OCI-LY1 (cell line): ENCODE data around the gene TRIM67.

ENCODE experiments used
- H2AFZ ChIP-seq: fragments of 200-600 bp; sonication (generic), shearing (Covaris generic); 2 replicates; pipeline ENCODE4 v1.6.0; 2014; ENCODE audit warnings: antibody characterized with exemption, mild to moderate bottlenecking, low read length
- H3F3A ChIP-seq: fragments of 200-600 bp; sonication (generic), shearing (Covaris generic); 2 replicates; pipeline ENCODE4 v1.6.0; 2014; ENCODE audit warnings: mild to moderate bottlenecking, antibody characterized with exemption, low read length, moderate library complexity; ENCODE audit not compliant: insufficient read depth
- H3K27ac ChIP-seq: fragments of 200-600 bp; sonication (generic); 2 replicates; pipeline ENCODE4 v1.5.1; 2014; ENCODE audit warnings: low read length, mixed run types, mild to moderate bottlenecking, low read depth; ENCODE audit not compliant: poor library complexity, severe bottlenecking
- H3K27me3 ChIP-seq: fragments of 200-600 bp; sonication (generic); 2 replicates; pipeline ENCODE4 v1.6.0; 2014; ENCODE audit warnings: antibody characterized with exemption, mild to moderate bottlenecking, low read length, moderate library complexity; ENCODE audit not compliant: insufficient read depth
- H3K36me3 ChIP-seq: fragments of 200-600 bp; sonication (generic); 2 replicates; pipeline ENCODE4 v1.6.1; 2014; ENCODE audit warnings: mild to moderate bottlenecking, antibody characterized with exemption, low read length, moderate library complexity, mixed read lengths; ENCODE audit not compliant: insufficient read depth
- H3K4me1 ChIP-seq: fragments of 200-600 bp; sonication (generic); 2 replicates; pipeline ENCODE4 v1.5.1; 2014; ENCODE audit warnings: mild to moderate bottlenecking, low read length, moderate library complexity; ENCODE audit not compliant: insufficient read depth, severe bottlenecking
- H3K4me2 ChIP-seq: fragments of 200-600 bp; sonication (generic), shearing (Covaris generic); 2 replicates; pipeline ENCODE4 v1.6.1; 2014; ENCODE audit warnings: low read length
- H3K4me3 ChIP-seq: fragments of 200-600 bp; sonication (generic); 2 replicates; pipeline ENCODE4 v1.5.1; 2014; ENCODE audit warnings: low read length, low read depth, mild to moderate bottlenecking, mixed read lengths; ENCODE audit not compliant: poor library complexity, severe bottlenecking
- H3K79me2 ChIP-seq: fragments of 200-600 bp; shearing (Covaris generic); 2 replicates; pipeline ENCODE4 v1.6.1; 2016; ENCODE audit warnings: mixed run types, low read length, mixed read lengths; ENCODE audit not compliant: insufficient read depth
- H3K9ac ChIP-seq: fragments of 200-600 bp; sonication (generic), shearing (Covaris generic); 2 replicates; pipeline ENCODE4 v1.6.1; 2014; ENCODE audit warnings: mild to moderate bottlenecking, low read length, mixed read lengths
- H3K9me2 ChIP-seq: fragments of 200-600 bp; sonication (generic), shearing (Covaris generic); 2 replicates; pipeline ENCODE4 v1.6.1; 2014; ENCODE audit warnings: low read depth, mild to moderate bottlenecking, low read length, mixed read lengths
- H3K9me3 ChIP-seq: fragments of 200-600 bp; shearing (Covaris generic); 2 replicates; pipeline ENCODE4 v1.6.1; 2014; ENCODE audit warnings: low read length, mixed read lengths
- H4K20me1 ChIP-seq: fragments of 200-600 bp; sonication (generic), shearing (Covaris generic); 2 replicates; pipeline ENCODE4 v1.6.0; 2016; ENCODE audit warnings: mild to moderate bottlenecking, low read length; ENCODE audit not compliant: insufficient read depth
- CTCF ChIP-seq: fragments of 200-600 bp; sonication (generic), shearing (Covaris generic); IDR thresholded peaks from 2 replicates; pipeline ENCODE4 v1.5.1; 2017; ENCODE audit warnings: mild to moderate bottlenecking, antibody characterized with exemption, low read length, moderate library complexity, mixed read lengths
- EZH2 ChIP-seq: fragments of 200-600 bp; sonication (generic), shearing (Covaris generic); IDR thresholded peaks from 2 replicates; pipeline ENCODE4 v1.8.0; 2017; ENCODE audit warnings: borderline replicate concordance, mixed run types, mild to moderate bottlenecking, antibody characterized with exemption, low read length, moderate library complexity, mixed read lengths

The TRIM67 gene

GRCh38 chr1:231159202-231159962 lies 2.5 kb upstream of the TRIM67 start:
- Histone ChIP-seq H3K36me3 (no peaks in the 10 kb centered on the region; the same call in 1 of the 2 replicates), H3K9me3 (no peaks in the 10 kb centered on the region), H3K9ac (no peak overlapping the region), H4K20me1 (no peaks in the 10 kb centered on the region), H3K4me2 (no peak overlapping the region), H3K27me3 (no peaks in the 10 kb centered on the region), H3F3A (no peaks in the 10 kb centered on the region), H3K79me2 (no peaks in the 10 kb centered on the region), H3K9me2 (no peaks in the 10 kb centered on the region), H2AFZ (no peak overlapping the region), H3K27ac (no peak overlapping the region), H3K4me1 (no peaks in the 10 kb centered on the region), H3K4me3 (no peak overlapping the region)
- no peak for TF ChIP-seq CTCF
- TF ChIP-seq EZH2: no peak

GRCh38 chr1:231159963-231160761 lies 1.7 kb upstream of the TRIM67 start:
- no peaks in the 10 kb centered on the region for H3F3A ChIP-seq
- H3K4me3 ChIP-seq: no peak overlapping the region
- no peaks in the 10 kb centered on the region for H4K20me1 ChIP-seq
- no peak overlapping the region for H2AFZ ChIP-seq
- H3K9me3 ChIP-seq: no peaks in the 10 kb centered on the region
- no peaks in the 10 kb centered on the region for H3K9me2 ChIP-seq
- H3K4me1 ChIP-seq: no peaks in the 10 kb centered on the region
- H3K9ac ChIP-seq: no peak overlapping the region
- TF ChIP-seq CTCF (no peak), EZH2 (no peak)
- no peaks in the 10 kb centered on the region for H3K27me3 ChIP-seq
- no peak overlapping the region for H3K4me2 ChIP-seq
- H3K27ac ChIP-seq: no peak overlapping the region
- no peaks in the 10 kb centered on the region; the same call in 1 of the 2 replicates for H3K36me3 ChIP-seq
- no peaks in the 10 kb centered on the region for H3K79me2 ChIP-seq

- Histone ChIP-seq H3K4me1 (no peaks in the 10 kb centered on the region), H3K36me3 (no peaks in the 10 kb centered on the region; the same call in 1 of the 2 replicates), H3K9me3 (no peaks in the 10 kb centered on the region), H3F3A (no peaks in the 10 kb centered on the region), H2AFZ (no peak overlapping the region), H3K4me2 (no peak overlapping the region), H3K79me2 (no peaks in the 10 kb centered on the region), H3K9ac (no peak overlapping the region), H4K20me1 (no peaks in the 10 kb centered on the region), H3K27me3 (no peaks in the 10 kb centered on the region), H3K9me2 (no peaks in the 10 kb centered on the region), H3K4me3 (no peak overlapping the region), H3K27ac (no peak overlapping the region)
- TF ChIP-seq CTCF: no peak
- TF ChIP-seq EZH2: no peak
Observed at GRCh38 chr1:231160895-231161666, 777 bp upstream of the TRIM67 start.
